GM12878 (cell line): Measurements from ENCODE around the gene APOLD1. TPM values are rescaled to one million over a fixed set of nuclear protein-coding genes. Genes with fewer than 3 reads are reported as not detected.

ENCODE experiments used
- ATAC-seq: fragments of 200-7000 bp; cut with Tn5 transposase; 3 replicates; pipeline ENCODE4 v1.9.1; 2020; ENCODE audit warnings: mild to moderate bottlenecking, moderate library complexity
- BruUV-seq: library from RNA; stranded (reverse); fragments of 400-500 nt; replicated peaks from 2 replicates; lab custom pipeline; 2021; lab: Mats Ljungman, UMichigan
- CTCF ChIA-PET: fragments of 300-600 bp; sonication (Branson Sonifier 250); formaldehyde crosslinking; extraction: SDS; loops from one replicate; lab custom pipeline; 2021; ENCODE audit warnings: inconsistent platforms; lab: Yijun Ruan, JAX
- POLR2A ChIA-PET: fragments of 350-600 bp; formaldehyde crosslinking; extraction: SDS; loops from one replicate; lab custom pipeline; 2021; ENCODE audit warnings: inconsistent platforms; lab: Charles Lee
- RAD21 ChIA-PET: fragments of 300-600 bp; sonication (Branson Sonifier 250); formaldehyde crosslinking; loops from one replicate; lab custom pipeline; 2023; ENCODE audit warnings: antibody characterized with exemption; ENCODE audit not compliant: unreplicated experiment; lab: Charles Lee
- SMC1A ChIA-PET: fragments of 300-600 bp; sonication (Branson Sonifier 250); formaldehyde crosslinking; loops from one replicate; lab custom pipeline; 2023; ENCODE audit not compliant: unreplicated experiment, uncharacterized antibody; lab: Charles Lee
- DNase-seq: peaks from one replicate; pipeline ENCODE4 v3.0.0-alpha.2; 2011; ENCODE audit warnings: low read depth, low spot score
- FAIRE-seq: peaks from 3 replicates; lab custom pipeline; 2011; peaks lifted over from hg19 to GRCh38; lab: Jason Lieb, UNC
- H2AFZ ChIP-seq: 2 replicates; pipeline ENCODE4 v1.6.0; 2011; ENCODE audit warnings: low read depth, low read length, control low read depth; ENCODE audit not compliant: control insufficient read depth
- H3K27ac ChIP-seq: 2 replicates; pipeline ENCODE4 v1.5.1; 2011; ENCODE audit warnings: control low read depth; ENCODE audit not compliant: control insufficient read depth, insufficient read depth
- H3K27me3 ChIP-seq, 2 experiments: replicated peaks in 1 of 2; 2 replicates each; pipeline versions ENCODE4 v1.6.0 to v1.6.1; 2011; ENCODE audit warnings: low read length in 1 of 2; ENCODE audit not compliant: control insufficient read depth in 2 of 2, insufficient read depth in 2 of 2
- H3K36me3 ChIP-seq, 2 experiments: 2 replicates each; pipeline ENCODE4 v1.5.1; 2011; ENCODE audit warnings: low read length in 1 of 2; ENCODE audit not compliant: control insufficient read depth in 2 of 2, insufficient read depth in 2 of 2
- H3K4me1 ChIP-seq: 2 replicates; pipeline ENCODE4 v1.6.1; 2011; ENCODE audit warnings: mild to moderate bottlenecking, low read length, moderate library complexity, mixed read lengths; ENCODE audit not compliant: control insufficient read depth, insufficient read depth
- H3K4me2 ChIP-seq: 2 replicates; pipeline ENCODE4 v1.6.0; 2011; ENCODE audit warnings: control low read depth; ENCODE audit not compliant: control insufficient read depth, insufficient read depth
- H3K4me3 ChIP-seq: fragments of 200-600 bp; sonication (generic); 2 replicates; pipeline ENCODE4 v1.5.1; 2016
- H3K79me2 ChIP-seq: 2 replicates; pipeline ENCODE4 v1.6.0; 2011; ENCODE audit warnings: low read length; ENCODE audit not compliant: control insufficient read depth, insufficient read depth
- H3K9ac ChIP-seq: 2 replicates; pipeline ENCODE4 v1.8.0; 2011; ENCODE audit warnings: low read length, control low read depth, mixed read lengths; ENCODE audit not compliant: control insufficient read depth, insufficient read depth
- H3K9me3 ChIP-seq: replicated peaks from 3 replicates; pipeline ENCODE4 v1.5.1; 2011; ENCODE audit warnings: mild to moderate bottlenecking, low read length; ENCODE audit not compliant: control insufficient read depth, insufficient read depth
- H4K20me1 ChIP-seq: 2 replicates; pipeline ENCODE4 v1.6.0; 2011; ENCODE audit not compliant: control insufficient read depth, insufficient read depth
- BCL11A ChIP-seq: IDR thresholded peaks from 2 replicates; pipeline ENCODE4 v1.6.1; 2011; ENCODE audit warnings: low read depth, low read length
- BMI1 ChIP-seq: fragments of 450-650 bp; IDR thresholded peaks from 2 replicates; pipeline ENCODE4 v1.6.1; 2016; ENCODE audit warnings: mild to moderate bottlenecking, moderate library complexity, borderline replicate concordance
- CREB1 ChIP-seq: IDR thresholded peaks from 2 replicates; pipeline ENCODE4 v1.6.1; 2012; ENCODE audit warnings: low read depth, mild to moderate bottlenecking, inconsistent platforms
- DPF2 ChIP-seq: fragments of 450-650 bp; IDR thresholded peaks from 2 replicates; pipeline ENCODE4 v1.6.1; 2017; ENCODE audit warnings: mild to moderate bottlenecking
- MTA2 ChIP-seq: fragments of 450-650 bp; IDR thresholded peaks from 2 replicates; pipeline ENCODE4 v1.6.1; 2016; ENCODE audit warnings: low read depth, mild to moderate bottlenecking, moderate library complexity
- NFYA ChIP-seq: IDR thresholded peaks from 2 replicates; pipeline ENCODE4 v1.6.1; 2011; ENCODE audit warnings: low read depth, mild to moderate bottlenecking, low read length, improper control_type of control experiment, borderline replicate concordance
- NRF1 ChIP-seq: conservative IDR thresholded peaks from 2 replicates; pipeline ENCODE4 v1.6.1; 2011; ENCODE audit warnings: mild to moderate bottlenecking, low read depth, low read length, improper control_type of control experiment
- PML ChIP-seq: IDR thresholded peaks from 2 replicates; pipeline ENCODE4 v1.6.1; 2012; ENCODE audit warnings: low read length, inconsistent platforms
- RBBP5 ChIP-seq: fragments of 200-600 bp; sonication (generic); conservative IDR thresholded peaks from 2 replicates; pipeline ENCODE4 v1.6.1; 2016
- RCOR1 ChIP-seq: conservative IDR thresholded peaks from 2 replicates; pipeline ENCODE4 v1.6.1; 2012; ENCODE audit warnings: low read depth, low read length, improper control_type of control experiment
- RUNX3 ChIP-seq: IDR thresholded peaks from 2 replicates; pipeline ENCODE4 v1.6.1; 2012; ENCODE audit warnings: low read length, inconsistent platforms
- SIX5 ChIP-seq: IDR thresholded peaks from 2 replicates; pipeline ENCODE4 v1.6.1; 2011; ENCODE audit warnings: mild to moderate bottlenecking, low read depth, low read length, moderate library complexity; ENCODE audit not compliant: severe bottlenecking
- SMAD5 ChIP-seq: IDR thresholded peaks from 2 replicates; pipeline ENCODE4 v1.6.1; 2016; ENCODE audit warnings: antibody characterized with exemption, low read depth
- SPI1 ChIP-seq: IDR thresholded peaks from 2 replicates; pipeline ENCODE4 v1.6.1; 2011; ENCODE audit warnings: low read depth, mild to moderate bottlenecking, low read length, moderate library complexity, borderline replicate concordance; ENCODE audit not compliant: insufficient read depth
- SUPT20H ChIP-seq: IDR thresholded peaks from 2 replicates; pipeline ENCODE4 v1.6.1; 2011; ENCODE audit warnings: low read depth, mild to moderate bottlenecking, low read length, moderate library complexity, borderline replicate concordance; ENCODE audit not compliant: control insufficient read depth
- TCF3 ChIP-seq: IDR thresholded peaks from 2 replicates; pipeline ENCODE4 v1.6.1; 2012; ENCODE audit warnings: low read depth, mild to moderate bottlenecking, low read length, borderline replicate concordance; ENCODE audit not compliant: insufficient read depth
- WGBS: methylation state at CpG from one replicate; pipeline ENCODE4 v1.1.6; 2016; ENCODE audit warnings: low lambda C conversion rate; ENCODE audit not compliant: insufficient replicate concordance, insufficient coverage; ENCODE audit errors: missing lambda C conversion rate; 5-methylcytosine and 5-hydroxymethylcytosine counted together
- in situ Hi-C: fragments of 300-500 bp; cut with MboI; formaldehyde crosslinking; loops from 9 replicates; pipeline ENCODE4 v1.14.3; 2018; ENCODE audit warnings: mixed read lengths
- intact Hi-C: fragments of 100-400 bp; cut with micrococcal nuclease; formaldehyde crosslinking; loops from one replicate; pipeline ENCODE4 v1.14.2; 2022; ENCODE audit not compliant: unreplicated experiment
- polyA plus RNA-seq, 11 experiments: library from polyadenylated mRNA; depleted of rRNA in 4 of 11; unstranded in 6 of 11; stranded (reverse) in 5 of 11; fragments of >200 nt; fragmentation: Nextera tagmentation in 4 of 11; fragmentation: Illumina TruSeq in 1 of 11; extraction: Ambion mirVana in 4 of 11; extraction: Trizol in 1 of 11; gene quantifications; 1 replicate in 1 of 11; 2 replicates in 10 of 11; pipeline versions ENCODE4 v1.2.1 to v1.2.3, GENCODE V29; 2011 to 2016; ENCODE audit warnings: inconsistent platforms in 2 of 11, missing spikeins in 2 of 11, low read depth in 1 of 11
- total RNA-seq, 4 experiments: library from RNA; depleted of rRNA in 3 of 4; stranded (reverse); fragments of >200 nt in 3 of 4; fragmentation: Illumina TruSeq in 1 of 4; extraction: Trizol in 1 of 4; gene quantifications; 2 replicates each; pipeline versions ENCODE4 v1.2.1 to v1.2.3, GENCODE V29; 2013 to 2021
- TF ChIP-seq, protein P1 (sequence below), 3 experiments: IDR thresholded peaks in 2 of 3; conservative IDR thresholded peaks in 1 of 3; 2 replicates each; pipeline ENCODE4 v1.5.1; 2011; ENCODE audit warnings: low read depth in 3 of 3, low read length in 3 of 3, mild to moderate bottlenecking in 3 of 3, control low read depth in 2 of 3, moderate library complexity in 2 of 3, inconsistent platforms in 1 of 3, mixed read lengths in 1 of 3; ENCODE audit not compliant: control insufficient read depth in 2 of 3, insufficient read depth in 1 of 3; ENCODE audit errors: extremely low read depth in 1 of 3

Gene APOLD1
- total and polyA plus RNA-seq, 10 of the 15 experiments (the other 5 are each of a cell fraction or from before 2014, with no cell fraction given) = 1.1 to 8.9 (median 4.2) TPM

DNA sequence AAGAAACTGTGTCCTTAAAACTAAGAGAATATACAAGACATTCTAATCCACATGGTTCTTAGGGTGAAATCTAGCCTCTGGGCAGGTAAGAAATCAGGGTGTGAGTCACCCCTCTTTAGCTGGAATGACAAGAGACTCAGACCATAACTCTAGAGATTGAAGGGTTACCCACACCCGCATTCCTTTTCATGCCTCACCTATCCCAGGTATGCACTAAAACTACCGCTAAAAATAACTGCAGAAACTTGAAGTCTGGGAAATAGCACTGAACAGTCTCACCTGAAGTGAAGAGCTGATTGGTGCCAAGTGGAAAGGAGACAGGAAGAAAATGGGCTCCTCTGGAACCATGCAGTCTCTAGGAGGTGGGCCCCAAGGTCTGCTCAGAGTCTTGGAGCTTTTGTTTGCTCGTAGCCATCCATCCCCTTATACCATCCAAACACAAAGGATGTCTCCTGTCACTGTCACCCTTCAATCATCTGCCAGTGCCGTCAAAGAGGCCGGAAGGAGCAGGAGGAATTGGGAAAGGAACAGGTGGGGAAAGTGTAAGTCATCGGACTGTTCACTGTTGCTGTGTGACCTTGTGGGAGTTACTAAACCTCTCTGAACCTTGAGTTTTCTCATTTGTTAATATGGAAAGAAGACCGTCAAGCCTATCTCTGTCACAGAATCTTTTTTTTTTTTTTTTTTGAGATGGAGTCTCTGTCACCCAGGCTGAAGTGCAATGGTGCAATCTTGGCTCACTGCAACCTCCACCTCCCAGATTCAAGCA is 50.1 kb downstream of the APOLD1 start:
- intact Hi-C loops = loop anchor here (2.0 kb wide), 1 partner anchor 47 kb away; no protein-coding TSS in a partner anchor

More for the DNA sequence above, 50.1 kb downstream of the APOLD1 start:
- Histone ChIP-seq H3K4me1 (no peaks in the 10 kb centered on the region; the same call in 1 of the 2 replicates), H3K36me3 (peaks cover 3 to 30% of the 10 kb centered on the region in 2 experiments), H3K79me2 (no peaks in the 10 kb centered on the region), H2AFZ (no peak overlapping the region), H3K9me3 (no peaks in the 10 kb centered on the region; the same call in 2 of the 3 replicates), H3K9ac (no peak overlapping the region), H3K4me2 (no peak overlapping the region), H3K27me3 (no peaks in the 10 kb centered on the region), H4K20me1 (no peaks in the 10 kb centered on the region), H3K4me3 (no peak overlapping the region), H3K27ac (no peak overlapping the region)
- WGBS = 99% methylated on average over 7 of the region's 7 CpGs
- POLR2A ChIA-PET = interaction anchor here (0.7 kb wide), 1 partner anchor 99 kb away, joined by 5 read pairs; no protein-coding TSS in a partner anchor
- RAD21 ChIA-PET = interaction anchor here (2.5 kb wide), 1 partner anchor 46 kb away, joined by 7 read pairs; no protein-coding TSS in a partner anchor
- TF ChIP-seq MTA2 (no peak), SPI1 (no peak), CREB1 (no peak), TCF3 (no peak), BCL11A (no peak), PML (no peak), BMI1 (no peak), SIX5 (no peak), RBBP5 (no peak), RCOR1 (no peak), RUNX3 (no peak), NFYA (no peak), DPF2 (no peak), NRF1 (no peak), SMAD5 (no peak), SUPT20H (no peak)
- TF ChIP-seq, protein P1, sequence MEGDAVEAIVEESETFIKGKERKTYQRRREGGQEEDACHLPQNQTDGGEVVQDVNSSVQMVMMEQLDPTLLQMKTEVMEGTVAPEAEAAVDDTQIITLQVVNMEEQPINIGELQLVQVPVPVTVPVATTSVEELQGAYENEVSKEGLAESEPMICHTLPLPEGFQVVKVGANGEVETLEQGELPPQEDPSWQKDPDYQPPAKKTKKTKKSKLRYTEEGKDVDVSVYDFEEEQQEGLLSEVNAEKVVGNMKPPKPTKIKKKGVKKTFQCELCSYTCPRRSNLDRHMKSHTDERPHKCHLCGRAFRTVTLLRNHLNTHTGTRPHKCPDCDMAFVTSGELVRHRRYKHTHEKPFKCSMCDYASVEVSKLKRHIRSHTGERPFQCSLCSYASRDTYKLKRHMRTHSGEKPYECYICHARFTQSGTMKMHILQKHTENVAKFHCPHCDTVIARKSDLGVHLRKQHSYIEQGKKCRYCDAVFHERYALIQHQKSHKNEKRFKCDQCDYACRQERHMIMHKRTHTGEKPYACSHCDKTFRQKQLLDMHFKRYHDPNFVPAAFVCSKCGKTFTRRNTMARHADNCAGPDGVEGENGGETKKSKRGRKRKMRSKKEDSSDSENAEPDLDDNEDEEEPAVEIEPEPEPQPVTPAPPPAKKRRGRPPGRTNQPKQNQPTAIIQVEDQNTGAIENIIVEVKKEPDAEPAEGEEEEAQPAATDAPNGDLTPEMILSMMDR (IDR thresholded peaks at IDR 0.05 in 2 of 3, conservative IDR thresholded peaks at IDR 0.05 in 1 of 3; ENCODE audit: control insufficient read depth in 2 of 3, extremely low read depth in 1 of 3, insufficient read depth in 1 of 3, low read depth in 3 of 3, low read length in 3 of 3) = no peak
- BruUV-seq = no TSS peak
- ATAC-seq (no peak), FAIRE-seq (no peak), DNase-seq (no peak)
- in situ Hi-C loops = no loop called here
- SMC1A ChIA-PET = interaction anchor here (1.1 to 3.8 kb wide), 2 partner anchors 16 to 47 kb away, joined by 4 to 13 read pairs; no protein-coding TSS in a partner anchor
- CTCF ChIA-PET = interaction anchor here (0.7 to 3.6 kb wide), 2 partner anchors 15 to 20 kb away, joined by 3 to 20 read pairs; no protein-coding TSS in a partner anchor
